ENCODE measurements around the gene CKS2. TPM values are rescaled to one million over a fixed set of nuclear protein-coding genes. Genes with fewer than 3 reads are reported as not detected.

The CKS2 gene
- total RNA-seq, 3 donors from 2014 or later, result 18.2 to 32.4 (median 21.7) TPM

- no peak overlapping the region for H3K27ac ChIP-seq
- intact Hi-C loops (cut with DNase I; ENCODE audit: low total_unique reads), result no loop called here
- DNase-seq (ENCODE audit: low spot score in 2 of 2), result no peak
- peaks cover 24% of the 10 kb centered on the region for H3K36me3 ChIP-seq
- H3K4me3 ChIP-seq, result no peak overlapping the region
- no peak for TF ChIP-seq CTCF (IDR thresholded peaks at IDR 0.05)
- no peak for TF ChIP-seq POLR2A (IDR thresholded peaks at IDR 0.05)
- TF ChIP-seq POLR2AphosphoS5 (IDR thresholded peaks at IDR 0.05), result no peak
- H3K4me1 ChIP-seq, result no peaks in the 10 kb centered on the region
- H3K9me3 ChIP-seq, result no peaks in the 10 kb centered on the region
- no peaks in the 10 kb centered on the region for H3K27me3 ChIP-seq
Measured at GRCh38 chr9:89349607-89350006, 38.6 kb downstream of the CKS2 start.

GRCh38 chr9:89350988-89351557 lies 40.1 kb downstream of the CKS2 start:
- no peak overlapping the region for H3K27ac ChIP-seq
- intact Hi-C loops (cut with DNase I; ENCODE audit: low total_unique reads), result no loop called here

GRCh38 chr9:89351584-89352300 lies 40.7 kb downstream of the CKS2 start:
- Histone ChIP-seq H3K36me3 (peaks cover 26% of the 10 kb centered on the region), H3K27me3 (no peaks in the 10 kb centered on the region), H3K4me3 (no peak overlapping the region), H3K4me1 (no peaks in the 10 kb centered on the region), H3K27ac (no peak overlapping the region), H3K9me3 (no peaks in the 10 kb centered on the region)
- TF ChIP-seq POLR2AphosphoS5 (IDR thresholded peaks at IDR 0.05) (no peak), POLR2A (IDR thresholded peaks at IDR 0.05) (no peak), CTCF (IDR thresholded peaks at IDR 0.05) (no peak)
- intact Hi-C loops (cut with DNase I; ENCODE audit: low total_unique reads), result no loop called here
- DNase-seq (ENCODE audit: low spot score in 2 of 2), result no peak

More at GRCh38 chr9:89350988-89351557, 40.1 kb downstream of the CKS2 start:
- Histone ChIP-seq H3K9me3 (no peaks in the 10 kb centered on the region), H3K27me3 (no peaks in the 10 kb centered on the region), H3K36me3 (peaks cover 26% of the 10 kb centered on the region), H3K4me1 (no peaks in the 10 kb centered on the region), H3K4me3 (no peak overlapping the region)
- TF ChIP-seq CTCF (IDR thresholded peaks at IDR 0.05) (no peak), POLR2AphosphoS5 (IDR thresholded peaks at IDR 0.05) (no peak), POLR2A (IDR thresholded peaks at IDR 0.05) (no peak)
- DNase-seq (ENCODE audit: low spot score in 2 of 2), result no peak

GRCh38 chr9:89352451-89352850 lies 41.5 kb downstream of the CKS2 start:
- no peak overlapping the region for H3K27ac ChIP-seq
- intact Hi-C loops (cut with DNase I; ENCODE audit: low total_unique reads), result no loop called here
- no peak overlapping the region for H3K4me3 ChIP-seq
- no peak for DNase-seq (ENCODE audit: low spot score in 2 of 2)
- no peaks in the 10 kb centered on the region for H3K4me1 ChIP-seq
- H3K9me3 ChIP-seq, result no peaks in the 10 kb centered on the region
- TF ChIP-seq POLR2A (IDR thresholded peaks at IDR 0.05) (no peak), POLR2AphosphoS5 (IDR thresholded peaks at IDR 0.05) (no peak), CTCF (IDR thresholded peaks at IDR 0.05) (no peak)
- H3K36me3 ChIP-seq, result peaks cover 28% of the 10 kb centered on the region
- no peaks in the 10 kb centered on the region for H3K27me3 ChIP-seq

- no peaks in the 10 kb centered on the region for H3K27me3 ChIP-seq
- intact Hi-C loops (cut with DNase I; ENCODE audit: low total_unique reads), result no loop called here
- H3K4me3 ChIP-seq, result no peak overlapping the region
- H3K9me3 ChIP-seq, result no peaks in the 10 kb centered on the region
- no peak overlapping the region for H3K27ac ChIP-seq
- no peak for DNase-seq (ENCODE audit: low spot score in 2 of 2)
- peaks cover 33% of the 10 kb centered on the region for H3K36me3 ChIP-seq
- TF ChIP-seq POLR2AphosphoS5 (IDR thresholded peaks at IDR 0.05), result no peak
- no peak for TF ChIP-seq CTCF (IDR thresholded peaks at IDR 0.05)
- no peak for TF ChIP-seq POLR2A (IDR thresholded peaks at IDR 0.05)
- H3K4me1 ChIP-seq, result no peaks in the 10 kb centered on the region
Measured at GRCh38 chr9:89352874-89353649, 42.1 kb downstream of the CKS2 start.
